ENCODE results near the gene MAN1A1. TPM values are rescaled to one million over a fixed set of nuclear protein-coding genes. Genes with fewer than 3 reads are reported as not detected.
"Not testable (repeated sequence)": the region's sequence is repeated elsewhere in the genome, so short reads cannot be mapped to it uniquely, and the experiment has no call there.

MAN1A1 gene
- total RNA-seq, 3 donors from 2014 or later = 45.1 to 74.2 (median 66.4) TPM

- TF ChIP-seq CTCF (IDR thresholded peaks at IDR 0.05) = no peak
- Histone ChIP-seq H3K36me3 (ENCODE audit: low read depth) (no peaks in the 10 kb centered on the region), H3K4me1 (ENCODE audit: low read depth) (no peaks in the 10 kb centered on the region), H3K9me3 (no peaks in the 10 kb centered on the region), H3K4me3 (no peak overlapping the region)
- no peak for ATAC-seq
- DNase-seq = peak in 1 of 3 donors; percentile 3
- intact Hi-C loops (cut with DNase I, micrococcal nuclease) = no loop called here
Observed at GRCh38 chr6:119379809-119380208, 30.2 kb upstream of the MAN1A1 start.

- ATAC-seq; DNase-seq; H3K4me1 ChIP-seq (ENCODE audit: low read depth); H3K36me3 ChIP-seq (ENCODE audit: low read depth); H3K9me3 ChIP-seq; H3K4me3 ChIP-seq; intact Hi-C loops (cut with DNase I, micrococcal nuclease): not testable (repeated sequence)
Observed at GRCh38 chr6:119377043-119377442, 27.5 kb upstream of the MAN1A1 start.

DNA sequence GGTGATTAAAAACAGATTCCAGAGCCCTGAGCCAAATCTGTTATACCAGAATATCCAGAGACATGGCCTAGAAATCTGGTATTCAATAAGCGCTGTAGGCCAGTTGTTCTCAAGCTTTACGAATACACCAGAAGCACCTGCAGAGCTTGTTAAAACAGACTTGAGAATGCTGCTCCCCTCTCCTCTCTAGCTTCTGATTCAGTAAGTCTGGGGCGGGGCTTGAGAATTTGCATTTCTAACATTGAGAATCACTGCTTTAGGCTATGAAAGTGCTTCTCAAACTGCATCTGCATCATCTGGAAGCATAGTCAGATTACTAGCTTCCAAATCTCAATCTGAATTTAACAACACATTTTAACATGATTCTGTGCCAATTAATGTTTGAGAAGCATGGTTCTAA lies 20.5 kb upstream of the MAN1A1 start:
- Histone ChIP-seq H3K9me3 (no peaks in the 10 kb centered on the region), H3K4me3 (no peak overlapping the region), H3K36me3 (ENCODE audit: low read depth) (no peaks in the 10 kb centered on the region), H3K4me1 (ENCODE audit: low read depth) (no peaks in the 10 kb centered on the region)
- intact Hi-C loops (cut with DNase I, micrococcal nuclease) = no loop called here
- ATAC-seq (no peak), DNase-seq (no peak)
- TF ChIP-seq CTCF (IDR thresholded peaks at IDR 0.05) = no peak

- H3K9me3 ChIP-seq = no peaks in the 10 kb centered on the region
- no peak for DNase-seq
- intact Hi-C loops (cut with DNase I, micrococcal nuclease) = no loop called here
Observed at GRCh38 chr6:119368921-119369320, 19.4 kb upstream of the MAN1A1 start.

GRCh38 chr6:119361209-119361608 lies 11.6 kb upstream of the MAN1A1 start:
- Histone ChIP-seq H3K4me3 (no peak overlapping the region), H3K4me1 (ENCODE audit: low read depth) (no peaks in the 10 kb centered on the region), H3K36me3 (ENCODE audit: low read depth) (no peaks in the 10 kb centered on the region), H3K9me3 (no peaks in the 10 kb centered on the region)
- DNase-seq (no peak), ATAC-seq (no peak)
- intact Hi-C loops (cut with DNase I, micrococcal nuclease) = no loop called here
- no peak for TF ChIP-seq CTCF (IDR thresholded peaks at IDR 0.05)

More at GRCh38 chr6:119368921-119369320, 19.4 kb upstream of the MAN1A1 start:
- no peak for ATAC-seq
- no peak for TF ChIP-seq CTCF (IDR thresholded peaks at IDR 0.05)
- H3K36me3 ChIP-seq (ENCODE audit: low read depth) = no peaks in the 10 kb centered on the region
- H3K4me3 ChIP-seq = no peak overlapping the region
- no peaks in the 10 kb centered on the region for H3K4me1 ChIP-seq (ENCODE audit: low read depth)

- no peak overlapping the region for H3K4me3 ChIP-seq
- ATAC-seq = no peak
- DNase-seq = no peak
- intact Hi-C loops (cut with DNase I, micrococcal nuclease) = no loop called here
- H3K36me3 ChIP-seq (ENCODE audit: low read depth) = no peaks in the 10 kb centered on the region
- no peaks in the 10 kb centered on the region for H3K9me3 ChIP-seq
- no peaks in the 10 kb centered on the region for H3K4me1 ChIP-seq (ENCODE audit: low read depth)
- no peak for TF ChIP-seq CTCF (IDR thresholded peaks at IDR 0.05)
Observed at GRCh38 chr6:119360262-119360915, 10.8 kb upstream of the MAN1A1 start.

Data from mucosa of descending colon (tissue), 3 donors.